Lower lobe of right lung (tissue), 2 donors: ENCODE measurements around the gene HIGD2B. TPM values are rescaled to one million over a fixed set of nuclear protein-coding genes. Genes with fewer than 3 reads are reported as not detected.

Source experiments
- ATAC-seq, 2 donors: fragments of 200-7000 bp; cut with Tn5 transposase; one replicate each; pipeline ENCODE4 v1.9.1; 2020 to 2022; ENCODE audit warnings: mild to moderate bottlenecking in 2 of 2, moderate library complexity in 2 of 2
- DNase-seq: peaks from one replicate; pipeline ENCODE4 v3.0.0-alpha.2; 2020
- H3K27ac ChIP-seq: fragments of 200-600 bp; one replicate; pipeline ENCODE4 v1.8.0; 2022
- H3K27me3 ChIP-seq: fragments of 200-600 bp; one replicate; pipeline ENCODE4 v1.8.0; 2022; ENCODE audit warnings: low read depth
- H3K36me3 ChIP-seq: fragments of 200-600 bp; one replicate; pipeline ENCODE4 v1.8.0; 2022; ENCODE audit warnings: mild to moderate bottlenecking
- H3K4me1 ChIP-seq: fragments of 200-600 bp; one replicate; pipeline ENCODE4 v1.8.0; 2022
- H3K4me3 ChIP-seq: fragments of 200-600 bp; one replicate; pipeline ENCODE4 v1.8.0; 2022; ENCODE audit warnings: mild to moderate bottlenecking
- H3K9me3 ChIP-seq: fragments of 200-600 bp; one replicate; pipeline ENCODE4 v1.8.0; 2022
- CTCF ChIP-seq: fragments of 200-600 bp; IDR thresholded peaks from one replicate; pipeline ENCODE4 v1.8.0; 2022; ENCODE audit warnings: antibody characterized with exemption, mild to moderate bottlenecking
- intact Hi-C: fragments of 100-400 bp; cut with DNase I; formaldehyde crosslinking; loops from one replicate; pipeline ENCODE4 v1.11.0; 2022
- total RNA-seq: library from RNA; stranded (reverse); fragmentation: NEBNext Ultra II Directional; extraction: Animal tissue kit (Norgen Biotek cat#: 25700); gene quantifications from one replicate; pipeline ENCODE4 v1.2.1, GENCODE V29; 2021
- donor health status: DM: no; HTN: yes; CAD: no; lungs with severe emphysema.

Gene HIGD2B
- total RNA-seq, 1 donor from 2014 or later, result not detected

GRCh38 chr15:72688697-72689096 is 2.7 kb upstream of the HIGD2B start:
- DNase-seq, result no peak
- no peaks in the 10 kb centered on the region for H3K27me3 ChIP-seq
- no peak overlapping the region for H3K27ac ChIP-seq
- H3K36me3 ChIP-seq, result no peaks in the 10 kb centered on the region
- no peak overlapping the region for H3K4me3 ChIP-seq
- TF ChIP-seq CTCF, result no peak
- intact Hi-C loops, result no loop called here
- H3K4me1 ChIP-seq, result peaks cover 21% of the 10 kb centered on the region
- no peaks in the 10 kb centered on the region for H3K9me3 ChIP-seq
- no peak for ATAC-seq

- TF ChIP-seq CTCF, result no peak
- H3K4me3 ChIP-seq, result peak overlapping the region; percentile 78
- DNase-seq (no peak), ATAC-seq (peak in 1 of 2 donors; percentile 2)
- H3K27ac ChIP-seq, result peak overlapping the region; percentile 90
- no peaks in the 10 kb centered on the region for H3K36me3 ChIP-seq
- peaks cover 21% of the 10 kb centered on the region for H3K4me1 ChIP-seq
- intact Hi-C loops, result no loop called here
- no peaks in the 10 kb centered on the region for H3K9me3 ChIP-seq
- no peaks in the 10 kb centered on the region for H3K27me3 ChIP-seq
These were observed 569 bp downstream of the HIGD2B start for GRCh38 chr15:72685301-72685924.

GRCh38 chr15:72682772-72683171 is 3.2 kb downstream of the HIGD2B start:
- no peak overlapping the region for H3K4me3 ChIP-seq
- no peak for DNase-seq
- no peak for TF ChIP-seq CTCF
- H3K27me3 ChIP-seq, result peaks cover 6% of the 10 kb centered on the region
- H3K36me3 ChIP-seq, result no peaks in the 10 kb centered on the region
- intact Hi-C loops, result no loop called here
- no peak for ATAC-seq
- H3K9me3 ChIP-seq, result no peaks in the 10 kb centered on the region
- H3K27ac ChIP-seq, result no peak overlapping the region
- H3K4me1 ChIP-seq, result peaks cover 21% of the 10 kb centered on the region

DNA sequence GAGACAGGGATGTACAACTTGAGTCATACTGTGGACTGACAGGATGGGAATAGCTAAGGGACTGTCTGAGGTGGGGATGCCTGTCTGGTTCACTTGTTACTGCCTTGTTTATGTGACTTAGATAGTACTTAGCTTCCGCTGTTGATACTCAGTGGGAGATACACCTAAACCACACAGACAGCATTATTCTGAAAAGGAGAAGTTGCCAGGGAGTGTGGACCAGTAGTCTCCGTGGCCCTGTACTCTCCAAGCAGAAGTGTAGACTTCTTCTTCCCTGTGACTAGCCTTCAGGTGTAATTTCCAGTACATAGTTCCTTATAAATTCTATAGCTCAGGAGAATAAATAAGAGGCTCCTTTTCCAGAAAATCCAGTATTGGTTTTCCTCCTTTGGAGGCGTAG is 5.1 kb downstream of the HIGD2B start:
- no peak for TF ChIP-seq CTCF
- H3K4me1 ChIP-seq, result peaks cover 7% of the 10 kb centered on the region
- no peak overlapping the region for H3K27ac ChIP-seq
- H3K27me3 ChIP-seq, result peaks cover 18% of the 10 kb centered on the region
- DNase-seq (no peak), ATAC-seq (no peak)
- H3K9me3 ChIP-seq, result no peaks in the 10 kb centered on the region
- H3K4me3 ChIP-seq, result no peak overlapping the region
- no peaks in the 10 kb centered on the region for H3K36me3 ChIP-seq
- intact Hi-C loops, result no loop called here

DNA sequence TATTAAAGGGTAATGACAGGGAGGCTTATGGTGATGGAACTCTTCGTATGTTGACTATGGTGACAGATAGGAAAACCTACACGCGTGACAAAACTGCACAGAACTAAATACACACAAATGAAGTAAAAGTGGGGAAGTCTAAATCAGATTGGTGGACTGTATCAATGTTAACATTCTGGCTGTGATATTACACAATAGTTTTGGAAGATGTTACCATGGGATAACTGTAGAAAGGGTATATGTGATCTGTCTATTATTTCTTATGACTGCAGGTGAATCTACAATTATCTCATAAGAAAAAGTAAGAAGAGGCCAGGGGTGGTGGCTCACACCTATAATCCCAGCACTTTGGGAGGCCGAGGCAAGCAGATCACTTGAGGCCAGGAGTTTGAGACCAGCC is 9.1 kb downstream of the HIGD2B start:
- Histone ChIP-seq H3K27me3 (peaks cover 23% of the 10 kb centered on the region), H3K4me1 (no peaks in the 10 kb centered on the region), H3K9me3 (no peaks in the 10 kb centered on the region), H3K27ac (no peak overlapping the region), H3K36me3 (no peaks in the 10 kb centered on the region), H3K4me3 (no peak overlapping the region)
- ATAC-seq (no peak), DNase-seq (no peak)
- intact Hi-C loops, result no loop called here
- TF ChIP-seq CTCF, result no peak
